ENCODE measurements around the gene SCAF4. TPM values are rescaled to one million over a fixed set of nuclear protein-coding genes. Genes with fewer than 3 reads are reported as not detected.

The SCAF4 gene
- total and polyA plus RNA-seq, 2 donors (not counting 1 experiment from before 2014, with no cell fraction given), result 42.3 to 110 TPM

GRCh38 chr21:31731056-31731856 lies 662 bp downstream of the SCAF4 start:
- ChIA-PET POLR2A (interaction anchor here (2.8 kb wide), 1 partner anchor 41 kb away, joined by 25 read pairs; no protein-coding TSS in a partner anchor), CTCF (interaction anchor here (1.2 to 2.7 kb wide), 3 partner anchors 40 to 55 kb away, joined by 6 to 10 read pairs (median 7); no protein-coding TSS in a partner anchor)
- Histone ChIP-seq H3K36me3 (replicated peaks in 1 of 2; ENCODE audit: control extremely low read depth in 1 of 2, control insufficient read depth in 1 of 2, extremely low read depth in 1 of 2, insufficient read depth in 2 of 2, low read length in 1 of 2) (peaks cover 0 to 16% of the 10 kb centered on the region in 2 experiments), H3K9me3 (ENCODE audit: control extremely low read depth in 1 of 3, control insufficient read depth in 2 of 3, insufficient read depth in 1 of 3, low read length in 2 of 3) (no peaks in the 10 kb centered on the region), H3K9ac (ENCODE audit: low read length) (peak overlapping the region; percentile 83), H3K79me2 (ENCODE audit: control insufficient read depth, insufficient read depth, low read length) (peaks cover 80% of the 10 kb centered on the region), H3K4me3 (ENCODE audit: control extremely low read depth in 1 of 5, extremely low read depth in 1 of 5, insufficient read depth in 1 of 5, low read depth in 2 of 5, low read length in 4 of 5) (peak overlapping the region; percentile 51 to 89 (median 77)), H3K4me1 (ENCODE audit: control insufficient read depth in 2 of 2, insufficient read depth in 2 of 2, low read length in 2 of 2) (peaks cover 63 to 65% of the 10 kb centered on the region in 2 donors), H2AFZ (ENCODE audit: insufficient read depth, low read depth, low read length, poor library complexity, severe bottlenecking) (peak overlapping the region; percentile 86), H3K27me3 (replicated peaks in 1 of 4; ENCODE audit: control extremely low read depth in 1 of 4, control insufficient read depth in 3 of 4, insufficient read depth in 4 of 4, low read length in 3 of 4) (no peaks in the 10 kb centered on the region), H4K20me1 (ENCODE audit: control insufficient read depth, insufficient read depth, low read length, poor library complexity, severe bottlenecking) (peaks cover 47% of the 10 kb centered on the region), H3K4me2 (replicated peaks; ENCODE audit: low read depth, low read length, poor library complexity, severe bottlenecking) (peak overlapping the region; percentile 88), H3K27ac (ENCODE audit: low read length in 2 of 2) (peak overlapping the region; percentile 79 to 89)
- no peak overlapping the region for H3K4me3 Mint-ChIP-seq
- no peak for TF ChIP-seq EZH2 (IDR thresholded peaks at IDR 0.05; ENCODE audit: borderline replicate concordance, insufficient read depth, low read depth, low read length, poor library complexity, severe bottlenecking)
- TF ChIP-seq, protein P1, sequence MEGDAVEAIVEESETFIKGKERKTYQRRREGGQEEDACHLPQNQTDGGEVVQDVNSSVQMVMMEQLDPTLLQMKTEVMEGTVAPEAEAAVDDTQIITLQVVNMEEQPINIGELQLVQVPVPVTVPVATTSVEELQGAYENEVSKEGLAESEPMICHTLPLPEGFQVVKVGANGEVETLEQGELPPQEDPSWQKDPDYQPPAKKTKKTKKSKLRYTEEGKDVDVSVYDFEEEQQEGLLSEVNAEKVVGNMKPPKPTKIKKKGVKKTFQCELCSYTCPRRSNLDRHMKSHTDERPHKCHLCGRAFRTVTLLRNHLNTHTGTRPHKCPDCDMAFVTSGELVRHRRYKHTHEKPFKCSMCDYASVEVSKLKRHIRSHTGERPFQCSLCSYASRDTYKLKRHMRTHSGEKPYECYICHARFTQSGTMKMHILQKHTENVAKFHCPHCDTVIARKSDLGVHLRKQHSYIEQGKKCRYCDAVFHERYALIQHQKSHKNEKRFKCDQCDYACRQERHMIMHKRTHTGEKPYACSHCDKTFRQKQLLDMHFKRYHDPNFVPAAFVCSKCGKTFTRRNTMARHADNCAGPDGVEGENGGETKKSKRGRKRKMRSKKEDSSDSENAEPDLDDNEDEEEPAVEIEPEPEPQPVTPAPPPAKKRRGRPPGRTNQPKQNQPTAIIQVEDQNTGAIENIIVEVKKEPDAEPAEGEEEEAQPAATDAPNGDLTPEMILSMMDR (IDR thresholded peaks at IDR 0.05), result peak; percentile 36
- DNase-seq (no peak), ATAC-seq (ENCODE audit: low read depth) (peak; percentile 25)
- H3K9me3 Mint-ChIP-seq (ENCODE audit: insufficient read depth), result no peaks in the 10 kb centered on the region
- H3K4me1 Mint-ChIP-seq, result peaks cover 26% of the 10 kb centered on the region
- peak overlapping the region; percentile 91 for H3K27ac Mint-ChIP-seq
- intact Hi-C loops (cut with micrococcal nuclease), result loop anchor here (1.0 to 5.0 kb wide), 5 partner anchors 72 to 1041 kb away; partner anchors contain the start of genes CFAP298, MIS18A, PAXBP1 and SOD1
- whole genome bisulfite sequencing (ENCODE audit: insufficient coverage), result under 1% methylated on average over 81 of the region's 86 CpGs
- no peaks in the 10 kb centered on the region for H3K27me3 Mint-ChIP-seq
